Measurements from ENCODE around the gene TMEM235.

DNA sequence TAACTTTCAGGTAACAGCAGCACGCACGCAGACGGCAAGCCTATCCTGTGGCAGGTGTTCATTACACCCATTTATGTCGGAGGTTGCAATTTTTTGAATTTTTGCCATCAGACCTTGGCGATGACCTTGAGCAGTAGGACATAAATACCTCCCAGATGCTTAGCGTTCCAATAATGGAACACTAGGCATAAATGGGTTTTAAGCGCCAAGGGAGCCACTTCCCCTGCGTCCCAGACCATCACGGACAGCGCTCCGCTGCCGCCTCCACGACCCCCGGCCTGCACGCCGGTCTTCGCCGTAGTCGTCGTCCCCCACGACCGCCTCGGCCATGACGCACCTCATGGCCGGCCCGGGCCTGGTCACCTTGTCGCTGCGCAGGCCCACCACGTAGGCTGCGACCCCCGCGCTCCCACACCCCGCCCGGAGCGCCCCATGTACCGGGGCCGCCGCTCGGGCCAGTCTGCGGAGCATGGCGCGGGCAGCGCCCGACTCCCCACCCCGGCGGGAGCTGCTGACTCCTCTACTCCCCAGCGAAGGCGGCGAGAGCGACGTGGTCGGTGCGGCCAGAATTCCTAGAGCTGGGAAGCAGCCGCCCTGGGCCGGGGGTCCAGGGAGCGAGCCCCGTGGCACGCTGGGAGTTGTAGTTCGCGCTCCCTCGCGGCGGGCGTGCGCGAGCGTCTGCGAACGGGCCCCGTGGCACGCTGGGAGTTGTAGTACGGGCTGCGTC is 22.7 kb downstream of the TMEM235 start:
- TF ChIP-seq, protein P1, sequence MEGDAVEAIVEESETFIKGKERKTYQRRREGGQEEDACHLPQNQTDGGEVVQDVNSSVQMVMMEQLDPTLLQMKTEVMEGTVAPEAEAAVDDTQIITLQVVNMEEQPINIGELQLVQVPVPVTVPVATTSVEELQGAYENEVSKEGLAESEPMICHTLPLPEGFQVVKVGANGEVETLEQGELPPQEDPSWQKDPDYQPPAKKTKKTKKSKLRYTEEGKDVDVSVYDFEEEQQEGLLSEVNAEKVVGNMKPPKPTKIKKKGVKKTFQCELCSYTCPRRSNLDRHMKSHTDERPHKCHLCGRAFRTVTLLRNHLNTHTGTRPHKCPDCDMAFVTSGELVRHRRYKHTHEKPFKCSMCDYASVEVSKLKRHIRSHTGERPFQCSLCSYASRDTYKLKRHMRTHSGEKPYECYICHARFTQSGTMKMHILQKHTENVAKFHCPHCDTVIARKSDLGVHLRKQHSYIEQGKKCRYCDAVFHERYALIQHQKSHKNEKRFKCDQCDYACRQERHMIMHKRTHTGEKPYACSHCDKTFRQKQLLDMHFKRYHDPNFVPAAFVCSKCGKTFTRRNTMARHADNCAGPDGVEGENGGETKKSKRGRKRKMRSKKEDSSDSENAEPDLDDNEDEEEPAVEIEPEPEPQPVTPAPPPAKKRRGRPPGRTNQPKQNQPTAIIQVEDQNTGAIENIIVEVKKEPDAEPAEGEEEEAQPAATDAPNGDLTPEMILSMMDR (IDR thresholded peaks at IDR 0.05) = peak in 1 of 12 donors; percentile 10
- TF ChIP-seq POLR2A (IDR thresholded peaks at IDR 0.05) = peak; percentile 21 to 66

Data from heart left ventricle (tissue), 13 donors.